GM18873 (cell line): ENCODE data around the gene PLEKHG4B.

Source experiments
- ATAC-seq: cut with Tn5 transposase; IDR thresholded peaks from one replicate; pipeline ENCODE4 v1.9.1; 2021; ENCODE audit warnings: mild to moderate bottlenecking, moderate library complexity, moderate number of reproducible peaks; ENCODE audit not compliant: unreplicated experiment, low FRiP score

The PLEKHG4B gene

DNA sequence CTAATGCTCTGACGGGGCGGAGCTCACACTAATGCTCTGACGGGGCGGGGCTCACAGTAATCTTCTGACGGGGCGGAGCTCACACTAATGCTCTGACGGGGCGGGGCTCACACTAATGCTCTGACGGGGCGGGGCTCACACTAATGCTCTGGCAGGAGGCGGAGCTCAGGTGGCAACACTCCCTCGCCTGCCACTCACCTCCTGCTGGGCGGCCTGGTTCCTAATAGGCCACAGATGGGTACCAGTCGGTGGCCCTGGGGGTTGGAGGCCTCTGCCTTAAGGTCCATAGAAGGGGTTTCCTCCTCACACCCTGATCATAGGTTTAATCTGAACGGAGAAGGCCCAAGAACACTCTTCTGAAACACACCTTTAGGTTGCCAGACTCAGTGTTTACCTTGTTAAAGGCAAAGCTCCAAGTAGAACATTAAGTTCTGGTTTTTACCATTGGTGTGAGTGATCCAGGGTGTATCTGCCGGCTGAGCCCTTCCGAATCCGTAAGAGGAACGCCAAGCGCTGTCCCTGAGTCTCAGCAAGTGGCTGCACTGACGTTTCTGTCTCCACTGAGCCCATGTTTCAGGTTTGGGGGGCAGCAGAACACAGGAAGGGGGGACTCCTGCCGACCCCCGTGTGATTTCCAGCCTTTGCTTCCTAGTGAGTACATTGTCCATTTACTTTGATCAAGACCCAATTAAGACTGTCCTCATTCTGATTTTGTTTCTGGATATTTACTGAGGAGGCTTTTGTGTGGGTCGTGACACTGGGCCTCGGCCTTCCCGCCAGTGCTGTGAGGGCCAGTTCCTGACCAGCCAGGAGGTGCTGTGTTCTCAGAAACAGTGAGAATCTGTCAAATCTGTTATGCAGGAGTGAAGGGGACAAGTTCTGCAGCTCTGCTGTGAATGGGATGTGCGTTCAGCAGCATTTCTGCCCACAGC, 74.7 kb downstream of the PLEKHG4B start:
- ATAC-seq: no peak

DNA sequence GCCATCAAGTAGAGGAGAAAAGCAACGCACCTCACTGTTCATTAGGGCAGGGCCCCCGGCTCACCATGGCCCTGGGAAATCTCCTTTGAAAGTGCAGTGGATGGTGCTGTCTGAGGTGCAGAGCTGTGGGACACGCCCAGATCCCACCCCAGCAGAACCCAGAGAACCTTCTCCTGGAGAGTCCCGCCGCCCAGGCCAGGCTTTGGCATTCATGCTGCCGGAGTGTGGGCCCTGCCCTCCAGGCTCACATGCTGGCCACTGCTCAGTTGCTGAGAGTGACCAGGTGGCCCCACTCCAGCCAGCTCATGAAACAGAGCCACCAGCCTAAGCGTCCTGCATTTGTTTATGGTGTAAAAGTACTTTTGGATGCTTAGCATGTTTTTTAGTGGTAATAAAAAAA, 75.5 kb downstream of the PLEKHG4B start:
- ATAC-seq: no peak

- ATAC-seq: no peak
Observed at GRCh38 chr5:167982-168660, 76.2 kb downstream of the PLEKHG4B start.

- ATAC-seq: no peak
Observed at GRCh38 chr5:169071-169727, 77.2 kb downstream of the PLEKHG4B start.

GRCh38 chr5:169728-170094, 77.7 kb downstream of the PLEKHG4B start:
- ATAC-seq: no peak

DNA sequence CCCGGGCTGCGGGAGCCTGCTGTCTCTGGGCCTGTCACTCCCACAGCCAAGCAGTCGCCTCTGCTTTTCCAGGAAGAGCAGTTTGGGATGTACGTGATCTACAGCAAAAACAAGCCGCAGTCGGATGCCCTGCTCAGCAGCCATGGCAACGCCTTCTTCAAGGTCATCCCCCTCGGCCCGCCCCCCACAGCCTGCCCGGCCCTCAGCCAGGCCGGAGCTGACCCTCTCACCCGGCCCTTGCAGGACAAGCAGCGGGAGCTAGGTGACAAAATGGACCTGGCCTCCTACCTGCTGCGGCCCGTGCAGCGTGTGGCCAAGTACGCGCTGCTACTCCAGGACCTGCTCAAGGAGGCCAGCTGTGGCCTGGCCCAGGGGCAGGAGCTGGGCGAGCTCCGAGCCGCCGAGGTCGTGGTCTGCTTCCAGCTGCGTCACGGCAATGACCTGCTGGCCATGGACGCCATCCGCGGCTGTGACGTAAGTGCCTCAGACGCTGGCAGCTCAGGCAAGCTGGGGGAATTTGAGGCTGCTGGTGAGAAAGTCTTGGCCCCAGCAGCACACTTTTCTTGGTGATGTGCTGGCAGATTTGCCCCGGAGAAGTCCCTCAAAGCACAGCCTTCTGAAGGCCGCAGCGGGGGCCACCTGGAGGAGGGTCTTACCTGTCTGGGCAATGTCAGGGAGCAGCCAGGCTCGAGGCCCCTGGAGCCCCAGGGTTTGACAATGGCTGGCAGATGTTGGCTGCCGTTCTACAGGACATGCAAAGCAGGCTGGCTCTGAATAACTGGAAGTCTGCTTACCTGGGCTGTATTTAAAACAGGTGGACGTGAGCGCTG, 79.2 kb downstream of the PLEKHG4B start:
- no peak for ATAC-seq

DNA sequence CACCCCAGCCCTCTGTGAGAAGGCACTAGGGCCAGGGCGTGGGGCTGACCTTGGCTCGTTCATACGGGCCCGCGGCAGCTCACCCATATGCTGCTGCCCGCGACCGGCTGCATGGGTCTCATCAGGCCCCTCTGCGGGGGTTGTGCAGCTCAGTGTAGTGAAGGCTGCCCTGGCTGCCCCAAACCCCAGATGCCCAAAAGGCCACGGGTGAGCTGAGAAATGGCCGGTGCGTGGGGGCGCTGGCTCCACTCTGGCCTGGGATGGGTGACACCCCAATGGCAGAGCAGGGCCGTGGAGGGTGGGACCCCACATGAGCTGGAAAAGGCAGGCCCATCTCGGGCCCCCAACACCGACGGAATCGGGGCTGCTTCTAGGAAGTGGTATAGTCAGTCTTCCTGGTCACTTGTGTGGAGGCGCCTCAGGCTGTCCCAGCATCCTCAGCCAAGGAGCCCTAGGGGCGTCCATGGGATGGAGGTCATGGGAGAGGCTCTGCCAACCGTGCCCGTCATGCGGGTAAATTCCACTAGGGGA, 79.9 kb downstream of the PLEKHG4B start:
- ATAC-seq: no peak

- no peak for ATAC-seq
Observed at GRCh38 chr5:172421-172820, 80.5 kb downstream of the PLEKHG4B start.

DNA sequence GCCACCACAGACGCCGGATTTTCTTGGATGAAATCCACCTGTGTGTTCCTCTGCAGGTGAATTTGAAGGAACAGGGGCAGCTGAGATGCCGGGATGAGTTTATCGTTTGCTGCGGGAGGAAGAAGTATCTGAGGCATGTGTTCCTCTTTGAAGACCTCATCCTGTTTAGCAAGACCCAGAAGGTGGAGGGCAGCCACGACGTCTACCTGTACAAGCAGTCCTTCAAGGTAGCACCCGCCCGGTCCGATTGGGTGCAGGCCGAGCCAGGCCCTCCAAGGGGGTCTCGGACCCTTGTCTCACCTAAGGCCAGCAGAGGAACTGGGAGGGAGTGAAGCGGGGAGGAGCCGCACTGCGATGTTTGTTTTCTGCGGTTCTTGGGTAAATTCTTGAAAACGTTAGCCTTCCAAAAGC, 80.9 kb downstream of the PLEKHG4B start:
- no peak for ATAC-seq

GRCh38 chr5:173392-174290, 81.7 kb downstream of the PLEKHG4B start:
- no peak for ATAC-seq

DNA sequence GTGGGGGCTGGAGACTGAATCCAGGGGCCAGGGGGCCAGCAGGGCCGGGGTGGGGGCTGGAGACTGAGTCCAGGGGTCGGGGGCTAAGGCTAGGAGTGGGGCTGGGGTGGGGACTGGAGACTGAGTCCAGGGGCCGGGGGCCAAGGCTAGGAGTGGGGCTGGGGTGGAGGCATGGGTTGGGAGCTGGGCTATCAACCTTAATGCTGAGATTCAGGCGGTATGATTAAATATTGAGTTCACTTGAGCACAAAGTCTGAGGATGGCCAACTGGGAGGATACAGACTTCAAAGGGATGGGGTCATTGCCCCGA, 82.3 kb downstream of the PLEKHG4B start:
- ATAC-seq: no peak

- ATAC-seq: no peak
Observed at GRCh38 chr5:174876-175465, 83.0 kb downstream of the PLEKHG4B start.

DNA sequence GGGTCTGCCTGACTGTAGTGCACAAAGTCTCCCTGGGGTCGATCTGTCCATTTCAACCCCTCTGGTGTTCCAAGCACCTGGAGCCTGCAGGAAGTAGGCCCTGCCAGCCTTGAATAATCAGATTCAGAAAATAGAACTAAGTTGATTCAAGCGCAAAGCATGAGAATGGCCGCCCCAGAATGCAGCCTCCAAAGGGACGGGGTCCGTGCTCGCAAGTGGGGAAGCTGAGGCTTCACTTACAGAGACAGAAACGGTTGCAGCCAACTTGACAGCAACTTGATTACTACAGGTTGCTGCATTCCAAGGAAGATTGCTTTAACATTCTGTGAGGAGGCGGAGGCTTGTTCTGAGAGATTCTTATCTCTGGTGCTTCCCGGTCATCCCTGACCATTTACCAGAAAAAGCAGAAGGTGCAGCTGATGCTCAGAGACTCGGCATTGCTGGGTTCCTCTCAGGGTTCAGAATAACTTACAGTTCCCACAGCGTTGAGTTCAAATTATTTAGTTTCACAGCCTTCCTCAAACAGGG, 84.4 kb downstream of the PLEKHG4B start:
- no peak for ATAC-seq

DNA sequence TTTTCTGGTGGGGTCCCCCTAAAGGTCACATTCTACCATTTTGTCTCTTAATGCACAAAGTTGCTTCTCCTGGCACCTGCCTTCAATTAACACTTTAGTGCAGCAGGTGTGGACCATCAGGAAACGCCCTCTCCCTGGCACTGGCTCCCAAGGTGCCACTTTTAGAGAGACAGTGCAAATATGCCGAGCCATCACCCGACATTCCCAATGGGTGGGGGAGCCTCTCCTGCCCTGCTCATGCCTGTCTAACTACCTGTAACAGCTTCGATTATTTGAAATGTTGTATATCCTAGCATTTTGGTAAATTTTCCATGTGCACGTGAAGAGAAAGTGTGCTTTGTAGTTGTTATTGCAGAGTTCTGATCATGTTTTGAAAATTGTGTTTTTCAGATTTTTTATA, 86.1 kb downstream of the PLEKHG4B start:
- ATAC-seq: no peak

DNA sequence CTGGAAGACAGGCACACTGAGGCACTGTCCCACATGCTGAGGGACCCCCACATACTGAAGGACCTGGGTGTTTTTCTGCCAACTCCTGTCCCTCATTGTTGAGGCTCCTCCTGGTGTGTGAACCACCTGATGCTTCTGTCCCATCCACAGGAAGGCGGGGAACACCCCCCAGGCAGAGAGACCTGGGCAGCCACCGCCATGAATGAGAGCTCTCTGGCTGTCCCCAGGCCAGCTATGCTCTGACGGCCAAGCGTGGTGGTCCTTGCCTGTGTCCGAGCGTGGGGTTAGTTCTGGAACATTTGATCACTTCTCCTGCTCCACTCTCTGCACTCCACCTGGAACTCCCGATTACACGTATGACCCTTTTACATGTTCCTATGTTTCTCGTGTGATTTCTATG, 87.4 kb downstream of the PLEKHG4B start:
- ATAC-seq: no peak

DNA sequence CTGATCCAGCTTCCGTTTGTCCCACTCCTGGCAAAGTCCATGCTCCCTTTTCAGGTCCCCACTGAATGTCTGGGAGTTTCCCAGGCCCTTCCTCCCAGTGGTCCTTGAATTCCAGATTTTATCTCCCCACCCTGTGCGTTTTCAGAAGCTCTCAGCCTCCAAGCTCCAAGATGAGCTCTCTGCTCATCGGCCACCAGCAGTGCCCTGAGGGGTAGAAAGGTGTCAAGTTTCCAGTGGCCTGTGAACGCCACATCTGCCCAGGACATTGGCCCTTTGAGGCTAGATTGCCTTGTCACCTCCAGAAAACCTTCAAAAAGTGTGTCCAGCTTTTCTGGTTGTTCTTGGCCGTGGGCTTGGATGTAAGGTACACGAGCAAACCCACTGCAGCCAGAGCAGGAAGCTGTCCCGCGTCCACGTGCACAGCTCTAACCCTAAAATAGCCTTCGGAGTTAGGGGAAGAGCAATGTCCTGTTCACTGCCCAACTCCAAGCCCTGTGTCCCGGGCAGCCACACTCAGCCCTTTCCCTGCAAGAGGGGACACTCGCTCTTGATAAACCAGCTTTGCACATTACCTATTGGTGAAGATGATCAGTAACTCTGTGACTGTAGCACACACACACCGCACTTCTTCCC, 88.4 kb downstream of the PLEKHG4B start:
- no peak for ATAC-seq

GRCh38 chr5:181160-181559, 89.2 kb downstream of the PLEKHG4B start:
- no peak for ATAC-seq

DNA sequence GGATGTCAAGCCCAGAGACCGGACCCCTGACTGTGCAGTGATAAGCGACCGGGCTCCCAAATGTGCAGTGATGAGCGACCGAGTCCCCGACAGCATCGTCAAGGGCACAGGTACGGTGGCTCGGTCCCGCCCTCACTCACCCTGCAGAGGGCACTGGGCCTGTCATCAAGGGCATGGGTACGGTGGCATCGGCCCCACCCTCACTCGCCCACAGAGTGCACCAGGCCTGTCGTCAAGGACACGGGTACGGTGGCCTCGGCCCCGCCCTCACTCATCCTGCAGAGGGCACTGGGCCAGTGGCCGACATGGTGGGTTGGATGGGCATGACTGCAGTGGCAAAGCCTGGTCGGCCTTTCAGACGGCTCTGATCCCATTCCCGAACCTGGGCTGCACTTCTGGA, 89.6 kb downstream of the PLEKHG4B start:
- ATAC-seq: no peak
